ENCODE data around the gene FOXQ1. TPM values are rescaled to one million over a fixed set of nuclear protein-coding genes. Genes with fewer than 3 reads are reported as not detected.

The FOXQ1 gene
- total and polyA plus RNA-seq, 2 of the 13 experiments (the other 11 are each of a cell fraction or from before 2014, with no cell fraction given), result 35.2 to 39.8 TPM

- 0 out of 2 replicates have a peak, but pooled peaks have one; percentile 6 for TF ChIP-seq REXO4 (CRISPR knock-in tag; IDR thresholded peaks at IDR 0.05; ENCODE audit: borderline replicate concordance)
- 0 out of 2 replicates have a peak, but pooled peaks have one; percentile 18 for TF ChIP-seq ZNF615 (CRISPR knock-in tag; IDR thresholded peaks at IDR 0.05; ENCODE audit: borderline replicate concordance)
- TF ChIP-seq ZNF138 (CRISPR knock-in tag; IDR thresholded peaks at IDR 0.05; ENCODE audit: low read depth), result peak; percentile 8; the same call in 1 of the 2 replicates
- no peak for TF ChIP-seq DRAP1 (CRISPR knock-in tag; IDR thresholded peaks at IDR 0.05)
- peak; percentile 1; the same call in 1 of the 2 replicates for TF ChIP-seq ZNF274 (CRISPR knock-in tag; IDR thresholded peaks at IDR 0.05)
- 0 out of 2 replicates have a peak, but pooled peaks have one; percentile 17 for TF ChIP-seq ZBTB7A (CRISPR knock-in tag; IDR thresholded peaks at IDR 0.05)
- TF ChIP-seq CENPT (CRISPR knock-in tag; IDR thresholded peaks at IDR 0.05; ENCODE audit: low read depth), result 0 out of 2 replicates have a peak, but pooled peaks have one; percentile 34
Measured at GRCh38 chr6:1312203-1312472, 240 bp downstream of the FOXQ1 start (continued).

- peak overlapping the region; percentile 98 for H3K4me2 ChIP-seq (ENCODE audit: low read depth, low read length)
- WGBS (ENCODE audit: low lambda C conversion rate), result 1% methylated on average over 34 of the region's 109 CpGs
- no peak for DNase-seq (ENCODE audit: low spot score)
- H3K79me2 ChIP-seq (ENCODE audit: insufficient read depth, low read length), result peaks cover 37% of the 10 kb centered on the region
- no peaks in the 10 kb centered on the region; a peak in 1 of 5 replicates for H3K27me3 ChIP-seq (ENCODE audit: control insufficient read depth in 1 of 2, insufficient read depth in 2 of 2, low read length in 2 of 2)
- no peak overlapping the region for H2AFZ ChIP-seq (ENCODE audit: low read length)
- in situ Hi-C loops (cut with HindIII; ENCODE audit: extremely low pct_ligation_motif_present, low pct_unique_long_range_greater_than_20kb), result loop anchor here (5.0 kb wide), 2 partner anchors 45 to 255 kb away; no protein-coding TSS in a partner anchor
- H3K36me3 ChIP-seq (replicated peaks in 1 of 2; ENCODE audit: control insufficient read depth in 1 of 2, insufficient read depth in 2 of 2, low read length in 2 of 2), result no peaks in the 10 kb centered on the region
- FAIRE-seq, result no peak
- no peaks in the 10 kb centered on the region for H3K9me3 ChIP-seq (ENCODE audit: low read length)
- peak overlapping the region; percentile 97 for H3K27ac ChIP-seq (ENCODE audit: extremely low read length, insufficient read depth, low read length)
- peaks cover 52% of the 10 kb centered on the region for H3K4me1 ChIP-seq (ENCODE audit: insufficient read depth, low read length)
- peak overlapping the region; percentile 98 to 99 (median 98) for H3K4me3 ChIP-seq (replicated peaks in 1 of 3; ENCODE audit: insufficient read depth in 1 of 3, low read depth in 2 of 3, low read length in 3 of 3)
- ChIA-PET CTCF (ENCODE audit: low intra/inter-chr PET ratio, low total read pairs) (interaction anchor here (2.7 to 2.9 kb wide), 2 partner anchors 23 to 49 kb away, joined by 10 to 15 read pairs; no protein-coding TSS in a partner anchor), POLR2A (interaction anchor here (1.2 to 12.0 kb wide), 22 partner anchors 13 to 476 kb away, joined by 3 to 900 read pairs (median 23); no protein-coding TSS in a partner anchor)
- TSS peak; percentile 69 for BruUV-seq (replicated peaks)
- peak overlapping the region; percentile 99 for H3K9ac ChIP-seq (ENCODE audit: insufficient read depth, low read depth, low read length)
- peaks cover 15% of the 10 kb centered on the region for H4K20me1 ChIP-seq (ENCODE audit: insufficient read depth, low read length)
- ATAC-seq, result no peak
- intact Hi-C loops (cut with micrococcal nuclease; ENCODE audit: unreplicated experiment), result loop anchor here (5.0 kb wide), 2 partner anchors 130 to 180 kb away; no protein-coding TSS in a partner anchor
- TF ChIP-seq CSRNP1 (CRISPR knock-in tag; IDR thresholded peaks at IDR 0.05), result 0 out of 2 replicates have a peak, but pooled peaks have one; percentile 42
- TF ChIP-seq ARNT2 (CRISPR knock-in tag; IDR thresholded peaks at IDR 0.05; ENCODE audit: low read depth), result peak; percentile 61
- no peak for TF ChIP-seq MTF1 (CRISPR knock-in tag; IDR thresholded peaks at IDR 0.05)
- TF ChIP-seq ZNF609 (CRISPR knock-in tag; IDR thresholded peaks at IDR 0.05; ENCODE audit: borderline replicate concordance), result no peak
- TF ChIP-seq ZNF460 (CRISPR knock-in tag; IDR thresholded peaks at IDR 0.05; ENCODE audit: borderline replicate concordance), result no peak
- TF ChIP-seq ZC3H4 (CRISPR knock-in tag; IDR thresholded peaks at IDR 0.05; ENCODE audit: borderline replicate concordance), result peak; percentile 98; the same call in 1 of the 2 replicates
Measured at GRCh38 chr6:1312473-1313367, 822 bp downstream of the FOXQ1 start.
